Activated T-helper 2 cell treated with anti-CD3 and anti-CD28 coated beads, Interferon-gamma antibody, Interleukin-2, Interleukin-4, amounts not matched to agents 10 μg/mL and 5 μg/mL and 100 μg/mL, durations not matched to agents 14 hours and 24 hours and 36 hours (primary cell): ENCODE measurements around the gene UGT1A9. TPM values are rescaled to one million over a fixed set of nuclear protein-coding genes. Genes with fewer than 3 reads are reported as not detected.
"Not testable (repeated sequence)": the region's sequence is repeated elsewhere in the genome, so short reads cannot be mapped to it uniquely, and the experiment has no call there.

Experiments used
- DNase-seq: peaks from one replicate; pipeline ENCODE4 v3.0.0; 2021; ENCODE audit warnings: low spot score
- H3K27ac Mint-ChIP-seq: one replicate; pipeline ENCODE4 v1.8.0; 2021; ENCODE audit warnings: mixed read lengths
- H3K27me3 Mint-ChIP-seq: one replicate; pipeline ENCODE4 v1.8.0; 2021; ENCODE audit warnings: low read depth, mixed read lengths
- H3K36me3 Mint-ChIP-seq: one replicate; pipeline ENCODE4 v1.8.0; 2021; ENCODE audit warnings: low read depth, mixed read lengths
- H3K4me1 Mint-ChIP-seq: one replicate; pipeline ENCODE4 v1.8.0; 2021; ENCODE audit warnings: low read depth, mixed read lengths
- H3K4me3 Mint-ChIP-seq: one replicate; pipeline ENCODE4 v1.8.0; 2021; ENCODE audit warnings: low read depth, mild to moderate bottlenecking, moderate library complexity, mixed read lengths
- H3K9me3 Mint-ChIP-seq: one replicate; pipeline ENCODE4 v1.8.0; 2021; ENCODE audit warnings: mixed read lengths
- intact Hi-C: fragments of 100-400 bp; cut with micrococcal nuclease; formaldehyde crosslinking; loops from one replicate; pipeline ENCODE4 v1.15.1; 2023
- total RNA-seq: library from RNA; stranded (reverse); gene quantifications from 2 replicates; pipeline ENCODE4 v1.2.3, GENCODE V29; 2022

The UGT1A9 gene
- total RNA-seq, 1 donor from 2014 or later = not detected

GRCh38 chr2:233743464-233744259, 72.0 kb downstream of the UGT1A9 start:
- Mint-ChIP-seq H3K9me3 (no peaks in the 10 kb centered on the region), H3K4me3 (no peak overlapping the region), H3K4me1 (no peaks in the 10 kb centered on the region), H3K27ac (no peak overlapping the region), H3K27me3 (peaks cover 6% of the 10 kb centered on the region), H3K36me3 (no peaks in the 10 kb centered on the region)
- DNase-seq = no peak
- intact Hi-C loops = no loop called here

DNA sequence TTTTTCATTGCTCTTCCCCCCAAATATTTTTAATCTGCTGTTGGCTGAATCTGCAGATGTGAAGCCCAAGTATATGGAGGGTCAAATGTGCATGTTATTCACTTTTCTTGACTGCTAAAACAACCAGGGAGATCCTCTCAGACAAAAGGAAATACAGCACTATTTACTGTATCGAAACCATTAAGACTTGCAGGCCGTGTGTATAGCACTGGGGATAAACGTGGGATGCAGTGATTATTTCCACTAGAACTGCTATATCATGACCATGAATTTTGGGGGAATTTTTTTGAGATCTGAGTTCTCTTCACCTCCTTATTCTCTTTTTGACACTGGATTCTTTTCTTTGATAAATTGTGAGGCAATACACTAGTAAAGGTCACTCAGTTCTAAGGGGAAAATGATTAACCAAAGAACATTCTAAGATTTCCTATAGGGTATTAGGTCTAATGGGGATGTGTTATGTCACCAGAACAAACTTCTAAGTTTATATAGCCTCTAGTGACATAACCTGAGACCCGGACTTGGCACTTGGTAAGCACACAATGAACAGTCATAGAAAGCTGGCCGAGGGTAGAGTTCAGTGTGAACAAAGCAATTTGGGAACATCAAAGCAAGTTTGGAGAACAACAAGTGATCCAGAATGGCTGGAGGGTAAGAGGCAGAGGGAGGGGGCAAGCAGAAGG, 73.5 kb downstream of the UGT1A9 start:
- Mint-ChIP-seq H3K9me3 (peaks cover 8% of the 10 kb centered on the region), H3K27ac (no peak overlapping the region), H3K27me3 (peaks cover 6% of the 10 kb centered on the region), H3K36me3 (no peaks in the 10 kb centered on the region), H3K4me1 (no peaks in the 10 kb centered on the region), H3K4me3 (no peak overlapping the region)
- intact Hi-C loops = no loop called here
- DNase-seq = no peak

- intact Hi-C loops = not testable (repeated sequence)
These were observed 74.1 kb downstream of the UGT1A9 start for GRCh38 chr2:233745838-233746237.

DNA sequence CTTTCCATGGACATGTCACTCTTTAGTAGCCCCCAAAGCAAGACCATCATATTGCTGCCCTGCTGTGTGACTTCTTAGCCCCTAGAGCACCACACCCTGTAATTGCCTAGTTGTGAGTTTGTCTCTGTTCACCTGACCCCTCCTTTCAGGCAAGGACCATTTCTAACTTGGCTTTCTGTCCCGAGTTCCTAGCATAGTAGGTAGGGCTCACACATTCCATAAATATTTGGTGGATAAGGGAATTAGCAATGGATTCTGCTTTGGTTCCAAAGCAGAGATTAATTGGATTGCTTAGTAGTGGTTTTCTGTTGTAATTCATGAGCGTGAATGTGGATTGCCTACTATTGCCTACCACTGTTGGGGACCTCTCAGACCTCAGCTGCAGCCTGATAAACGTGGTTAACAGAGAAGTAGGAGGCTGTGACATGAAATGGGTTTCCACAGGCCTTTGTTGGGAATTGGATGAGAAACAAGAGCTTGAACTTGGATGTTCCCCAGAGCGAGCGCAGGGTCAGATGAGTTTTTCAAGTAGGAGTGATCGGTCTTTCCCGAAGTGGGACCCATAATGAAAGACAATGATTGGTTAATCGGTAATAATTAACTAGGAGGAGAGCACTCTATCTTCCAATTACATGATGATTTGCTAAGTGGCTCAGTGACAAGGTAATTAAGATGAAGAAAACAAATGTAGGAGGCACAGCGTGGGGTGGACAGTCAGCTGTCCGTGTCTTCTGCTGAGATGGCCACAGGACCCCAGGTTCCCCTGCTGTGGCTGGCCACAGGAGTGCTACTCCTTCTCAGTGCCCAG, 75.0 kb downstream of the UGT1A9 start:
- no peak overlapping the region for H3K27ac Mint-ChIP-seq
- no peaks in the 10 kb centered on the region for H3K4me1 Mint-ChIP-seq
- intact Hi-C loops = no loop called here
- no peak overlapping the region for H3K4me3 Mint-ChIP-seq
- H3K9me3 Mint-ChIP-seq = peaks cover 18% of the 10 kb centered on the region
- H3K27me3 Mint-ChIP-seq = peaks cover 6% of the 10 kb centered on the region
- H3K36me3 Mint-ChIP-seq = no peaks in the 10 kb centered on the region
- DNase-seq = no peak

More at GRCh38 chr2:233745838-233746237, 74.1 kb downstream of the UGT1A9 start:
- H3K27ac Mint-ChIP-seq, H3K4me3 Mint-ChIP-seq, H3K36me3 Mint-ChIP-seq, H3K27me3 Mint-ChIP-seq, DNase-seq, H3K4me1 Mint-ChIP-seq: not testable (repeated sequence)
- H3K9me3 Mint-ChIP-seq = peaks cover 10% of the 10 kb centered on the region

DNA sequence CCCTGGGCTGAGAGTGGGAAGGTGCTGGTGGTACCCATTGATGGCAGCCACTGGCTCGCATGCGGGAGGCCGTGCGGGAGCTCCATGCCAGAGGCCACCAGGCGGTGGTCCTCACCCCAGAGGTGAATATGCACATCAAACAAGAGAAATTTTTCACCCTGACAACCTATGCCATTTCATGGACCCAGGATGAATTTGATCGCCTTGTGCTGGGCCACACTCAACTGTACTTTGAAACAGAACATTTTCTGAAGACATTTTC, 75.5 kb downstream of the UGT1A9 start:
- no peak overlapping the region for H3K4me3 Mint-ChIP-seq
- no peak for DNase-seq
- no peak overlapping the region for H3K27ac Mint-ChIP-seq
- H3K4me1 Mint-ChIP-seq = no peaks in the 10 kb centered on the region
- peaks cover 21% of the 10 kb centered on the region for H3K9me3 Mint-ChIP-seq
- H3K27me3 Mint-ChIP-seq = peaks cover 6% of the 10 kb centered on the region
- intact Hi-C loops = no loop called here
- no peaks in the 10 kb centered on the region for H3K36me3 Mint-ChIP-seq

DNA sequence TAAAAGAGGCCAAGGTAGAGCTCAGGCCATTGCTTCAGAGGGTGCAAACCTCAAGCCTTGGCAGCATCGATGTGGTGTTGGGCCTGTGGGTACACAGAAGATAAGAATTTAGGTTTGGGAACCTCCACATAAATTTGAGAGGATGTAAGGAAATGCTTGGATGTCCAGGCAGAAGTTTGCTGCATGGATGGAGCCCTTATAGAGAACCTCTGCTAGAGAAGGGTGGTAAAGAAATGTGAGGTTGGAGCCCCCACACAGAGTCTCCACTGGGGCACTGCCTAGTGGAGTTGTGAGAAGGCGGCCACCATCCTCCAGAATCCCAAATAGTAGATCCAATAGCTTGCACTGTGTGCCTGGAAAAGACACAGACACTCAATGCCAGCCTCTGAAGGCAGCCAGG, 79.0 kb downstream of the UGT1A9 start:
- H3K4me3 Mint-ChIP-seq, H3K36me3 Mint-ChIP-seq, H3K4me1 Mint-ChIP-seq, intact Hi-C loops, H3K27me3 Mint-ChIP-seq, H3K27ac Mint-ChIP-seq, DNase-seq: not testable (repeated sequence)
- peaks cover 21% of the 10 kb centered on the region for H3K9me3 Mint-ChIP-seq

DNA sequence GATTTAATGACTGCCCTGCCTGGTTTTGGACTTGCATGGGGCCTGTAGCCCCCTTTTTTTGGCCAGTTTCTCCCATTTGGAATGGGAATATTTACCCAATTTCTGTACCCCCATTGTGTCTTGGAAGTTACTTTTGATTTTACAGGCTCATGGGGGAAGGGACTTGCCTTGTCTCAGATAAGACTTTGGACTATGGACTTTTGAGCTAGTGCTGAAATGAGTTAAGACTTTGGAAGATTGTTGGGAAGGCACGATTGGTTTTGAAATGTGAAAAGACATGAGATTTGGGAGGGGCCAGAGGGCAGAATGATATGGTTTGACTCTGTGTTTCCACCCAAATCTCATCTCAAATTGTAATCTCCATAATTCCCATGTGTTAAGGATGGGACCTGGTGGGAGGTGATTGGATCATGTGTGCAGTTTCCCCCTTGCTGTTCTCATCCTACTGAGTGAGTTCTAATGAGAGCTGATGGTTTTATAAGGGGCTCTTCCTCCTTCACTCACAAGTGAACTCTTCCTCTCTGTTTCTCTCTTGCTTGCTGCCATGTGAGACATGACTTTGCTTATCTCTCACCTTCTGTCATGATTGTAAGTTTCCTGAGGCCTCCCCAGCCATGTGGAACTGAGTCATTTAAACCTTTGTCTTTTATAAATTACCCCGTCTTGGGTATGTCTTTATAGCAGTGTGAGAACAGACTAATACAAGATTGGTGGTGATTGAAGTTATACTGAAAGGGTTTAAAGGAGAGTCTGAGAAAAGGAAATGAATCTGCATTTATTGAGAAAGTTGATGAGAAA, 79.7 kb downstream of the UGT1A9 start:
- H3K27ac Mint-ChIP-seq, H3K36me3 Mint-ChIP-seq, intact Hi-C loops, DNase-seq, H3K27me3 Mint-ChIP-seq, H3K4me1 Mint-ChIP-seq, H3K4me3 Mint-ChIP-seq: not testable (repeated sequence)
- peaks cover 21% of the 10 kb centered on the region for H3K9me3 Mint-ChIP-seq

GRCh38 chr2:233754872-233755611, 83.3 kb downstream of the UGT1A9 start:
- no peak overlapping the region for H3K4me3 Mint-ChIP-seq
- H3K27ac Mint-ChIP-seq = no peak overlapping the region
- no peaks in the 10 kb centered on the region for H3K27me3 Mint-ChIP-seq
- no peaks in the 10 kb centered on the region for H3K4me1 Mint-ChIP-seq
- no peaks in the 10 kb centered on the region for H3K36me3 Mint-ChIP-seq
- DNase-seq = no peak
- intact Hi-C loops = no loop called here
- H3K9me3 Mint-ChIP-seq = peaks cover 15% of the 10 kb centered on the region

- H3K4me3 Mint-ChIP-seq = no peak overlapping the region
- no peaks in the 10 kb centered on the region for H3K27me3 Mint-ChIP-seq
- no peak overlapping the region for H3K27ac Mint-ChIP-seq
- H3K9me3 Mint-ChIP-seq = peaks cover 5% of the 10 kb centered on the region
- H3K36me3 Mint-ChIP-seq = no peaks in the 10 kb centered on the region
- intact Hi-C loops = no loop called here
- no peak for DNase-seq
- H3K4me1 Mint-ChIP-seq = no peaks in the 10 kb centered on the region
These were observed 84.9 kb downstream of the UGT1A9 start for GRCh38 chr2:233756429-233757081.

DNA sequence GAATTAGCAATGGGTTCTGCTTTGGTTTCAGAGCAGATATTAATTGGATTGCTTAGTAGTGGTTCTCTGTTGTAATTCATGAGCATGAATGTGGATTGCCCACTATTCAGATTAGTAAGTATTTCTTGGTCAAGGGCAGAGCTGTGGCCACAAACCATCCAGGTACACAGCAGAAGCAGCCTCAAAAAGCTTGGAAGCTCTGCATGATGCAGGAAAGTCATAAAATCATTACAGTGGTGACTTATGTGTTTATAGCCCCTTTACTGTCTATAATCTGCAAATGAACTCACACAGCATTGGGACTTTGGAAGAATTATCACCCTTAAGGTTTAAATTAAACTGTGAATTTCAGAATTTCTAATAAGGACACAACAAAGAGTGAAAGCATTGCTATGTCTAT, 86.4 kb downstream of the UGT1A9 start:
- H3K36me3 Mint-ChIP-seq = no peaks in the 10 kb centered on the region

DNA sequence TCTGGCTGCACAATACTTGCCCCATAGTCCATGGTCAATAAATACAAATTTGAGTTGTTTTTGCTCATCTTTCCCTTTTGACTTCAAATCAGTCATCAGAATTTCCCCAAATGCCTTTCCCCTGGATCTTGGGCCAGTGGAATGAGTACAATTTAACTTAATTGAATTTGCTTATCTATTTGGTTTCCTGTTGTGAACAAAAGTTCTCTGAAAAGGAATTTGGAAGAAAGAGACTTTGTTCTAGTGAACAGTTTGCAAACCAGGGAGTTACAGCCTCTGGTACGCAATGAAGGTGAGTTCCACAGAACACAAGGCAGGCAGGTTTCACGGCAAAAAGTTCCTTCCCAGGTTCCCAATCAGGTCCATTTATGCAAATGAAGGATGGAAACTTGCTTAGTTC, 87.2 kb downstream of the UGT1A9 start:
- Mint-ChIP-seq H3K4me3 (no peak overlapping the region), H3K4me1 (no peaks in the 10 kb centered on the region), H3K9me3 (no peaks in the 10 kb centered on the region), H3K27ac (no peak overlapping the region), H3K36me3 (no peaks in the 10 kb centered on the region), H3K27me3 (peaks cover 4% of the 10 kb centered on the region)
- intact Hi-C loops = no loop called here
- no peak for DNase-seq

More for the DNA sequence above, 86.4 kb downstream of the UGT1A9 start:
- Mint-ChIP-seq H3K27me3 (no peaks in the 10 kb centered on the region), H3K27ac (no peak overlapping the region), H3K9me3 (no peaks in the 10 kb centered on the region), H3K4me1 (no peaks in the 10 kb centered on the region), H3K4me3 (no peak overlapping the region)
- DNase-seq = no peak
- intact Hi-C loops = no loop called here

DNA sequence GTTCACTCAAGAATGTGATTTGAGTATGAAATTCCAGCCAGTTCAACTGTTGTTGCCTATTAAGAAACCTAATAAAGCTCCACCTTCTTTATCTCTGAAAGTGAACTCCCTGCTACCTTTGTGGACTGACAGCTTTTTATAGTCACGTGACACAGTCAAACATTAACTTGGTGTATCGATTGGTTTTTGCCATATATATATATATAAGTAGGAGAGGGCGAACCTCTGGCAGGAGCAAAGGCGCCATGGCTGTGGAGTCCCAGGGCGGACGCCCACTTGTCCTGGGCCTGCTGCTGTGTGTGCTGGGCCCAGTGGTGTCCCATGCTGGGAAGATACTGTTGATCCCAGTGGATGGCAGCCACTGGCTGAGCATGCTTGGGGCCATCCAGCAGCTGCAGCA, 88.3 kb downstream of the UGT1A9 start, which contains the start of gene UGT1A1:
Gene UGT1A1 (plus strand): TSS at position 228 of the 400 bp plus-strand sequence. CDS start 18 bp downstream, at position 246.
- Mint-ChIP-seq H3K27ac (no peak within 1 kb of the TSS), H3K4me3 (no peak within 1 kb of the TSS), H3K4me1 (peaks cover 3% of the 10 kb centered on the region), H3K9me3 (no peaks in the 10 kb centered on the region), H3K27me3 (peaks cover 6% of the 10 kb centered on the region), H3K36me3 (no peaks in the 10 kb centered on the region)
- no peak for DNase-seq
- intact Hi-C loops = no loop called here
